Activated T-helper 1 cell treated with anti-CD3 and anti-CD28 coated beads, Interleukin-12 subunit alpha, Interleukin-12 subunit beta, Interleukin-2, Interleukin-4 antibody, amounts not matched to agents 30 ng/mL and 10 ng/mL and 1 ng/mL, durations not matched to agents 14 hours and 24 hours and 36 hours (primary cell): ENCODE results near the gene ARHGAP32. TPM values are rescaled to one million over a fixed set of nuclear protein-coding genes. Genes with fewer than 3 reads are reported as not detected.
"Not testable (repeated sequence)": the region's sequence is repeated elsewhere in the genome, so short reads cannot be mapped to it uniquely, and the experiment has no call there.

ENCODE experiments used
- DNase-seq: peaks from one replicate; pipeline ENCODE4 v3.0.0; 2021; ENCODE audit warnings: low spot score
- H3K27ac Mint-ChIP-seq: one replicate; pipeline ENCODE4 v1.8.0; 2021; ENCODE audit warnings: mild to moderate bottlenecking, mixed read lengths
- H3K27me3 Mint-ChIP-seq: one replicate; pipeline ENCODE4 v1.8.0; 2022; ENCODE audit warnings: mild to moderate bottlenecking, moderate library complexity, mixed read lengths; ENCODE audit not compliant: insufficient read depth
- H3K36me3 Mint-ChIP-seq: one replicate; pipeline ENCODE4 v1.8.0; 2021; ENCODE audit warnings: low read depth, mixed read lengths
- H3K4me1 Mint-ChIP-seq: one replicate; pipeline ENCODE4 v1.8.0; 2021; ENCODE audit warnings: low read depth, mixed read lengths
- H3K4me3 Mint-ChIP-seq: one replicate; pipeline ENCODE4 v1.8.0; 2021; ENCODE audit warnings: mild to moderate bottlenecking, moderate library complexity, mixed read lengths
- H3K9me3 Mint-ChIP-seq: one replicate; pipeline ENCODE4 v1.8.0; 2021; ENCODE audit warnings: mixed read lengths
- intact Hi-C: fragments of 100-400 bp; cut with micrococcal nuclease; formaldehyde crosslinking; loops from one replicate; pipeline ENCODE4 v1.15.1; 2024
- total RNA-seq: library from RNA; stranded (reverse); gene quantifications from 2 replicates; pipeline ENCODE4 v1.2.3, GENCODE V29; 2022

Gene ARHGAP32
- total RNA-seq, 1 donor from 2014 or later: 4.3 TPM

DNA sequence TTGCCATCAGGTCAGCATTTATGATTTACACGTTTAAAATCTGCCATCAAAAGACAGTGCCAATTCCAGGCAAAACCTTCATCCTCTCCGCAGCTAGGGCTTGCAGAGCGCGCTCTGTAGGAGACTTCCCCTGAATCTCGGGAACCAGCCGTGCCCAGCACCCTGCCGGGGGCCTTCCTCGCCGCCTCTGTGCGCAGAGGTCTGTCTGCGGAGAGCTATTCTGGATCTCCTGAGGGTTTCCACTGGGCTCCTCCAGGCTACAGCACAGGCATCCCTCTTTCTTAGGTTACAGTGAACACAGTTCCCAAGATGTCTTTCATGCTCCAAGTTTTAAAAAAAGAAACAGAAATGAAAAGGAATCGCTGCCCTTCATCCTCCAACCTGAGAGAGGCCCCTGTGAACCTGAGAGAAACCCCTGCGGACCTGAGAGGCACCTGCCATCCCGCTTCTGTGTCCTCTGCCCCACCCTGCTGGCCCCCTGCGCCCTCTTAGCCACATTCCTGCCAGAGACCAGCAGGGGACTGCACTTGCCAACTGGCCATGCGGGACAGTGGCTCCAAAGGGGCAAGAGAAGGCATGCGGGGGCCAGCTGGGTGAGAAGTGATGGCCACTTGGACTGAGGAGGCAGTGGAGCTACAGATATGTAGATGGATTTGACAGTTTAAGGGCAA is 265.6 kb downstream of the ARHGAP32 start:
- Mint-ChIP-seq H3K4me3 (no peak overlapping the region), H3K9me3 (no peaks in the 10 kb centered on the region), H3K4me1 (peaks cover 18% of the 10 kb centered on the region), H3K36me3 (no peaks in the 10 kb centered on the region), H3K27me3 (peaks cover 5% of the 10 kb centered on the region), H3K27ac (no peak overlapping the region)
- intact Hi-C loops: no loop called here
- DNase-seq: no peak

DNA sequence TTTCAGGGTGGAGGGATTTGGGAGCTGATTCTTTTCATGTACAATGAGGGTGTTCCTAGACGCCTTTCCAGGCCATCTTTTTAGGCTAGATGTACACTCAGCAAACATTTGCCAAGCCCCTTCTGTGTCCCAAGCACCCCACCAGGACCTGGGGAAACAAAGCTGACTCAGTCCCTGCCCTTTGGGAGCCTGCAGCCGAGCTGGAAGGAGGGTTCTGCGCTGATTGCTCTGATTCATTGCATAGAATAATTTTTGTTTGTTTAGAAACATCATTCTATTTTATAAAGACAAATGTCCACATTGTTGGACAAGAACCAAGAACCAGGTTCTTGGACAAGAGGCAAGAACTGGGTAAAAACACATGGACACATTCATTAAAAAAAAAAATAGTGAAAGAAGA is 266.1 kb downstream of the ARHGAP32 start:
- no peak overlapping the region for H3K4me3 Mint-ChIP-seq
- peaks cover 5% of the 10 kb centered on the region for H3K27me3 Mint-ChIP-seq
- H3K27ac Mint-ChIP-seq: no peak overlapping the region
- no peaks in the 10 kb centered on the region for H3K9me3 Mint-ChIP-seq
- intact Hi-C loops: no loop called here
- DNase-seq: no peak
- peaks cover 18% of the 10 kb centered on the region for H3K4me1 Mint-ChIP-seq
- no peaks in the 10 kb centered on the region for H3K36me3 Mint-ChIP-seq

DNA sequence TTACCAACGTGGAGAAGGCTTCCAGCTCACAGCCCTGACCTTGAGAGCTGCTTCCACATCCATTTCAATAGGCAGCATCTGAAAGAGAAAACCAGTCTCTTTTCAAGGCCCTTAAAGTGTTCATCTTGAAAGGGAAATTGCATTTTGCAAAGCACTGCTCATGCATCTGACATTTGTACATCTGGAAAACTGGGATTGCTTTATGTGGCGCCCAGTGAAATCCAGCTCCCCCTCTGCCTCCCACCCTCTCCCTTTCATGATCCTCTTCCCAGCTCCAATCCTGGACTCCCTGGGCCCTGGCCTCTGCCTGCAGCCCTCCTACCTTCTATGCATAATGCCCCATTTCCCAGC is 266.9 kb downstream of the ARHGAP32 start:
- DNase-seq: no peak
- H3K4me1 Mint-ChIP-seq: peaks cover 18% of the 10 kb centered on the region
- no peaks in the 10 kb centered on the region for H3K9me3 Mint-ChIP-seq
- no peak overlapping the region for H3K4me3 Mint-ChIP-seq
- intact Hi-C loops: no loop called here
- H3K27ac Mint-ChIP-seq: no peak overlapping the region
- H3K36me3 Mint-ChIP-seq: no peaks in the 10 kb centered on the region
- peaks cover 5% of the 10 kb centered on the region for H3K27me3 Mint-ChIP-seq

DNA sequence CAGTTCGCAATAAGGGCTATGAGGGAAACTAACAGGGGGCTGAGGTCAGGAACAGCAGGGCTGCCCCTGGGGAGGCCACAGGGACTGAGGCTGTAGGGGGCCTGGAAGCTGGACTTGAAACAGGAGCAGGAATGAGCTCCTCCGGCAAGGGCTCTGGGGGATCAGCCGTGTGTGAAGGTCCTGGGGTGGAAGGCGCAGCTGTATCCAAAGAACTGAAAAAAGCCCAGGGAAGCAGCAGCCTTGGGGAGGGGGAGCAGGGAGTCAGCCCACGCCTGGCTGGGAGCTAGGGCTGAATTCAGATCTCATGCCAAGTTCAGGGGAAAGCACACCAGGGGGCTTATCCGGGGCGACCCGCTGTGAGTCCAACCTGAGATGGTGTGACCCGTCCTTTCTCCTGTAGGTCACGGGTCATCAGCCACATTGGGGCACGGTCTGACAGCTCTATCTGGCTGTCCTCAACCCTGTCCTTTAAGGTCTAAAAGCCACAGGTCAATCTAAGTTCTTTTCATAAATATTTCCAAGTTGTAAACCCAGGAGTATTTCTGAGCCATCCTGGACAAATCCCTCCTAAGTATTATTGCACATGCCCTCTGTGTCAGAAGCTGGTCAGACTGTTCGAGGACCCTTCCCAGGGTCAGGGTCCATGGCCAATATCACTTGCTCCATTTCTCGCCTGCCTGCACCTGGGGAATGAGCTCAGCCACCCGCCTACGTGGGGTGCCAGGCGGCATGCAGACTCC is 267.4 kb downstream of the ARHGAP32 start:
- no peak overlapping the region for H3K27ac Mint-ChIP-seq
- peaks cover 17% of the 10 kb centered on the region for H3K4me1 Mint-ChIP-seq
- no peaks in the 10 kb centered on the region for H3K36me3 Mint-ChIP-seq
- no peak for DNase-seq
- peaks cover 5% of the 10 kb centered on the region for H3K27me3 Mint-ChIP-seq
- no peak overlapping the region for H3K4me3 Mint-ChIP-seq
- no peaks in the 10 kb centered on the region for H3K9me3 Mint-ChIP-seq
- intact Hi-C loops: no loop called here

DNA sequence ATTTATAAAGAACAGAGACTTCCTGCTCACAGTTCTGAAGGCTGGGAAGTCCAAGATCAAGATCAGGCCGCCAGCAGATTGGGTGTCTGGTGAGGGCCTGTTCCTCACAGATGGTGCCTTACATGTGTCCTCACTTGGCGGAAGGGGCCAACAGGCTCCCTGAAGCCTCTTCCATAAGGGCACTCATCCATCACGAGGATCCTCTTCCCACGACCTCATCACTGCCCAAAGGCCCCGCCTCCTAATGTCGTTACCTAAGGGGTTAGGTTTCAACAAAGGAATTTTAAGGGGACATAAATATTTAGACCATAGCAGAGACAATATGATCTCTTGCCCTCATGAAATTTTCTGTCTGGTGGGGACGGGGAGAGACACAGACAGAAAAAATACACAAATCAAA is 268.0 kb downstream of the ARHGAP32 start:
- H3K4me3 Mint-ChIP-seq: no peak overlapping the region
- peaks cover 14% of the 10 kb centered on the region for H3K4me1 Mint-ChIP-seq

DNA sequence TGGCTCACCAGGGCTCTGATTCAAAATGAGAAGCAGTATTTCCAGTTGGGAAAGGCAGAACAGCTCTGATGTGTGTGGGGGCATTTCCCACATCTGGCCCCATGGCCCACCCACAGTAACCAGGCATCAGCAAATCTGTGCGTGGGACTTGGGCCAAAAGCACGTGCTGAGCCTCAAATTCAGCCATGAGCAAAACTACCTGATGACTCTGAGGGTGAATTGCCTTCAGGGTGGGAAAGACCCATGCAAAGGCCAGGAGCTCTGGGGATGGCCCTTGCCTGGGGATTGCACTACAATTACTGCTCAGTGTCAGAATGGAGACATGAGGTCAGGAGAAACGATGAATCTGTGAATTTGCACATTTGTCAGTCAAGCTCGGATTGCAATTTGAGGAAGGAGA is 270.3 kb downstream of the ARHGAP32 start:
- intact Hi-C loops: no loop called here
- Mint-ChIP-seq H3K4me3 (no peak overlapping the region), H3K27me3 (peaks cover 7% of the 10 kb centered on the region), H3K36me3 (no peaks in the 10 kb centered on the region), H3K4me1 (peaks cover 4% of the 10 kb centered on the region), H3K9me3 (no peaks in the 10 kb centered on the region), H3K27ac (no peak overlapping the region)
- no peak for DNase-seq

More for the DNA sequence above, 268.0 kb downstream of the ARHGAP32 start:
- no peaks in the 10 kb centered on the region for H3K9me3 Mint-ChIP-seq
- peaks cover 5% of the 10 kb centered on the region for H3K27me3 Mint-ChIP-seq
- H3K36me3 Mint-ChIP-seq: no peaks in the 10 kb centered on the region
- H3K27ac Mint-ChIP-seq: no peak overlapping the region
- intact Hi-C loops: no loop called here
- DNase-seq: no peak

DNA sequence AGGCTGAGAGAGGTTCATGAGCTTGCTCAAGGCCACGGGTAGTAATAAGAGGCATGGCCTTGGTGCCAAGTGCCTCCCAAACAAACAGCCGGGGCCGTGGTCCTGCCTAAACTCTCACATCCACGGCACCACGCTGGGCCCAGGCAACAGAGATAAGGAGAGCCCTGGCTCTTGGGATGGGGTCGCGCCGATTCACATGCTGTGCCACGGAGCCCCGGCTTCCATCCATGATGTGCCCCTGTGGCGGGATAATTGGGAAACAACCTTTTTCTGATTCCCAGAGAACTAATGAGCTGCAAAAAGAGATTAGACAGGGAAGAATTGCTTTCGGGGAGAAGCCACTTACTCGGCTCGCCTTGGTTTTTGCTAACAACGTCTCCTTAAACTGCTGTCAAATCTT is 271.5 kb downstream of the ARHGAP32 start:
- no peak for DNase-seq
- Mint-ChIP-seq H3K4me1 (peaks cover 4% of the 10 kb centered on the region), H3K27ac (no peak overlapping the region), H3K4me3 (no peak overlapping the region), H3K36me3 (no peaks in the 10 kb centered on the region), H3K9me3 (peaks cover 5% of the 10 kb centered on the region), H3K27me3 (peaks cover 6% of the 10 kb centered on the region)
- intact Hi-C loops: no loop called here

DNA sequence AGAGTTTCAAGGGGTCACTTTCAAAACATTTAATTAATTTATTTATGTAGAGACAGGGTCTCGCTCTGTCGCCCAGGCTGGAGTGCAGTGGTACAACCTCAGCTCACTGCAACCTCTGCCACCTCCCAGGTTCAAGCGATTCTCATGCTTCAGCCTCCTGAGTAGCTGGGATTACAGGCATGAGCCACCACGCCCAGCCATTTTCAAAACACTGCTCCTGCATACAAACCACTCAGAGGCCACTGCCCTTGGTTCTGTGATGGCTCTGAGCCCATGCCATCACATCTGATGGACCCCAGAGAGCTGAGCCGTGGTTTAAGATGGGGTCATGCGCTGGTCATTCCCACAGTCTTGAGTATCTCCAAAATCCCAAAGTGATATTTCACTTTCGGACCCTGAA is 272.5 kb downstream of the ARHGAP32 start:
- DNase-seq, H3K27me3 Mint-ChIP-seq, H3K4me3 Mint-ChIP-seq, H3K27ac Mint-ChIP-seq, H3K36me3 Mint-ChIP-seq, H3K4me1 Mint-ChIP-seq, H3K9me3 Mint-ChIP-seq, intact Hi-C loops: not testable (repeated sequence)

DNA sequence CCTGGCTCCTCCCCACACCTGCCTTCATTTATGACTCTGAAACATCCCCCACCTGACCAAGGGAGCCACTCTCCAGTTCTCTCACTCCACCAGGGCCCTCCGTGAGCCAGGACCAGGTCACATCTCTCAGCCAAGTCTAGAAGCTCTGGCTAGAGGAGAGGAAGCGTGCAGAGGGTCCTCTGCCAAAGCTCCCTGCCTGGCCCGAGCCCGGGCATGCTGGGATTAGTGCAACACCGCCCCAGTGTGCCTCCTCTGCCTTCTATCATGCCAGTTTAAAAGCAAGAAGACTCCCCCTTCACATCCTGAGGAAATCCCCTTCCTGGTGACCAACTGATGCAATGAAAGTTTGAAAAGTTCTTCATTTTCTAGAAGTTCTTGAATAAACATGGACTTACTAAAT is 272.9 kb downstream of the ARHGAP32 start:
- peaks cover 7% of the 10 kb centered on the region for H3K9me3 Mint-ChIP-seq
- H3K27me3 Mint-ChIP-seq: peaks cover 2% of the 10 kb centered on the region
- DNase-seq: no peak
- H3K27ac Mint-ChIP-seq: no peak overlapping the region
- no peaks in the 10 kb centered on the region for H3K36me3 Mint-ChIP-seq
- intact Hi-C loops: no loop called here
- H3K4me3 Mint-ChIP-seq: peak overlapping the region; percentile 19
- peaks cover 4% of the 10 kb centered on the region for H3K4me1 Mint-ChIP-seq

DNA sequence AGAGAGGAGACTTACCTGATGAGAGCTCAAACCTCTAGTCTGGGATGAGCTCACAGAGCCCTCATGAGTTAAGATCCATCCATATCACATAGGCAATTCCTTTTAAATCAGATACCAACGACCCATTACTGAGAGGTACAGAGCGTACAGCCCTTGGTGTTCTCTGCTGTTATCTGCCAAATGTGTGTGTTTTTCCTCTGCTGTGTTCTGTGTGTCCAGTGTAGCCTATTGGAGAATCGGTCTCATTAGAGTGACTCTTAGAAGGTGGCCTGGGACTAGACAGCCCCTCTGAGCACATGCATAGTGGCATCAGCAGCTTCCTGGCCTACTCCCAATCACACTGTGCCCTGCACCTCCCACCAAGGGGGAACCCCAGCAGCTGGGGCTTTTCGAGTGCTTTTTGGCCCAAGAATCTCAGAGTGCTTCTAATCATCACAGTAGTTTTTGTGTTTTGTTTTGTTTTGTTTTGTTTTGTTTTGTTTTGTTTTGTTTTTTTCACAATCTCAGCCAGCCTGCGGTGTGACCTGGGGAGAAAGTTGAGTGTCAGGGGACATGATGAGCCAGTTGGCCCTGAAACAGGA is 274.9 kb downstream of the ARHGAP32 start:
- Mint-ChIP-seq H3K27me3 (peaks cover 2% of the 10 kb centered on the region), H3K9me3 (peaks cover 7% of the 10 kb centered on the region), H3K36me3 (no peaks in the 10 kb centered on the region), H3K4me1 (peaks cover 4% of the 10 kb centered on the region), H3K4me3 (no peak overlapping the region), H3K27ac (no peak overlapping the region)
- intact Hi-C loops: no loop called here
- no peak for DNase-seq

DNA sequence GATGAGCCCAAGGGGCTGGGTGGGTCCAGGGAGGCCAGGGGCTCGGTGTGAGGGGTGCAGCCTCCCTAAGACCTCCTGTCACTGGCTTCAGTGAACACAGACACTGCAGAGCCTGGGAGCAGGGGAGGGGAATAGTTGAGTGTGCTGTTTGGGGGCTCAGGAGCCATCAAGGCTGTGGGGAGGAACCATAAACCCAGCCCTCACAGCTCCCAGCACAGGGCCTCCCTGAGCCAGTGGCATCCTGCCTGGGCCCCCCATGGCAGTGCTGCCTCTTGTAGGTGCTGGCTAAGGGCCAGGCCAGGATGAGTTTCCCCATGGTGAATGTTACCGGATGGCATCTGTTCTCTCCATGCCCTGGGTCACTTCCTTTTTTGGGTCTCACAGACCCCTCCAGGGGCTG is 275.4 kb downstream of the ARHGAP32 start:
- H3K36me3 Mint-ChIP-seq: no peaks in the 10 kb centered on the region
- H3K9me3 Mint-ChIP-seq: peaks cover 7% of the 10 kb centered on the region
- peaks cover 4% of the 10 kb centered on the region for H3K27me3 Mint-ChIP-seq
- H3K27ac Mint-ChIP-seq: no peak overlapping the region
- DNase-seq: no peak
- no peak overlapping the region for H3K4me3 Mint-ChIP-seq
- peaks cover 4% of the 10 kb centered on the region for H3K4me1 Mint-ChIP-seq
- intact Hi-C loops: no loop called here

DNA sequence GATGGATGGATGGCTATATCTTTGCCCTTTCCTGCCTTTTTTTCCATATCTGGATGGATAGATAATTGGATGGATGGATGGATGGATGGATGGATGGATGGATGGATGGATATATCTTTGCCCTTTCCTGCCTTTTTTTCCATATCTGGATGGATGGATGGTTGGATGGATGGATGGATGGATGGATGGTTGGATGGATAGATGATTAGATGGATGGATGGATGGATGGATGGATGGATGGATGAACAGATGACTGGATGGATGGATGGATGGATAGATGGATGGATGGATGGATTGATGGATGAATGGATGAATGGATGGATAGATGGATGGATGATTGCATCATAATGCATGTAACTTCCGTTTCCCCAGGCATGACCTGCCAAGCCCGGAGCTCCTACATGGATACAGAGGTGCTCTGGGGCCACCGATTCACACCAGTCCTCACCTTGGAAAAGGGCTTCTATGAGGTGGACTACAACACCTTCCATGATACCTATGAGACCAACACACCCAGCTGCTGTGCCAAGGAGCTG is 276.0 kb downstream of the ARHGAP32 start:
- Mint-ChIP-seq H3K4me1 (peaks cover 4% of the 10 kb centered on the region), H3K36me3 (no peaks in the 10 kb centered on the region), H3K9me3 (peaks cover 7% of the 10 kb centered on the region), H3K27me3 (peaks cover 4% of the 10 kb centered on the region), H3K4me3 (no peak overlapping the region), H3K27ac (no peak overlapping the region)
- intact Hi-C loops: no loop called here
- DNase-seq: no peak

DNA sequence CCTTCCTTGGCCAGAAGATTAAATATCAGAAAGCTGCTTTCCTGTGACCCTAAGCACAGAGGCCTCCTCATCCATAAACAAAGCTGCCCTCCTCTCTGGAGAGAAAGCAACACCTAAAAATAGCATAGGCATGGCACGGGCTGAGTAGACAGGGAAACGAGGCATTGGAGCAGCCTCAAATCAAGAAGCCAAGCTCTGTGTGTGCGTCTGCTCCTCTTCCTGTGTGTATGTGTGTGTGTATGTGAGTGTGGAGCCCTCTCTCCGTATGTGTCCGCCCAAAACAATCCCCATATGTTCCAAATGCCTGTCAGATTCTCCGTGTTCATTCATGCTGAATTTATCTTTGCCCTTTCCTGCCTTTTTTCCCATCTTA is 277.0 kb downstream of the ARHGAP32 start:
- Mint-ChIP-seq H3K36me3 (no peaks in the 10 kb centered on the region), H3K4me1 (peaks cover 4% of the 10 kb centered on the region), H3K27me3 (peaks cover 6% of the 10 kb centered on the region), H3K9me3 (peaks cover 7% of the 10 kb centered on the region), H3K27ac (no peak overlapping the region), H3K4me3 (no peak overlapping the region)
- DNase-seq: no peak
- intact Hi-C loops: no loop called here
